Lower leg skin (tissue), 4 donors: ENCODE measurements around the gene WFDC8. TPM values are rescaled to one million over a fixed set of nuclear protein-coding genes. Genes with fewer than 3 reads are reported as not detected.

Experiments used
- DNase-seq, 2 donors: peaks; one replicate each; pipeline ENCODE4 v3.0.0-alpha.2; 2019; ENCODE audit warnings: low spot score in 2 of 2
- H3K4me3 ChIP-seq: fragments of 200-600 bp; sonication (generic); 2 replicates; pipeline ENCODE4 v1.5.1; 2017; ENCODE audit warnings: mild to moderate bottlenecking, low read depth; ENCODE audit not compliant: poor library complexity, severe bottlenecking
- POLR2A ChIP-seq, 2 donors: fragments of 450-650 bp; IDR thresholded peaks; one replicate each; pipeline ENCODE4 v1.6.1; 2016 to 2017; ENCODE audit warnings: antibody characterized with exemption in 2 of 2, mild to moderate bottlenecking in 1 of 2, moderate library complexity in 1 of 2
- WGBS, 2 donors: methylation state at CpG; one replicate each; pipeline ENCODE4 v1.1.5; 2018; 5-methylcytosine and 5-hydroxymethylcytosine counted together
- intact Hi-C: fragments of 100-400 bp; cut with DNase I; formaldehyde crosslinking; loops from one replicate; pipeline ENCODE4 v1.15.0; 2023; ENCODE audit warnings: low total_unique reads
- total RNA-seq, 4 donors: library from RNA; depleted of rRNA; stranded (reverse); fragments of >200 nt; gene quantifications; one replicate each; pipeline ENCODE4 v1.1.0, GENCODE V29; 2016
- TF ChIP-seq, protein P1 (sequence below), 3 donors: fragments of 450-650 bp; IDR thresholded peaks; one replicate each; pipeline ENCODE4 v1.5.1; 2016; ENCODE audit warnings: antibody characterized with exemption in 3 of 3, mild to moderate bottlenecking in 3 of 3, moderate library complexity in 2 of 3

Gene WFDC8
- not detected for total RNA-seq

DNA sequence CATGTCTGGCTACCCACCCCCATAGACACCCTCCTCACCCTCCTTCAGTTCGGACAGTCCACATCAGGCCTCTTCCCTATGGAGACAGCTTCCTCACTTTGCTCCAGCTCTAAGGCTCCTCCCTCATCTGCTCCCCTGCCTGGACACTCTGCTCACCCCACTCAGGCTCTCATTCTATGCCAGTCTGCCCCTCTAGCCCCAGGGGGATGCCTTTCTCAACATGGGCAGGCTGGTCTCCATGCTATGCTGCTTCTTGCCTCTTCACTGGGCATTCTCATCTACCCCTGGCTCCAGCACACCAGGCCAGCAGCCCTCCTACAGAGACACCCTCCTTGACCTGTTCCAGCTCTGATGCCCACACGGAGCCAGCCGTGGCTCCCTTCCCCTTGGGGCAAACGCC, at the start of gene WFDC8:
Gene WFDC8, minus strand, starts transcription at position 101 of the 400 bp plus-strand sequence. Its CDS starts 37 bp downstream, at position 64.
- intact Hi-C loops: no loop called here
- DNase-seq: no peak
- WGBS, 2 donors: 58 to 61% methylated on average over 4 of the region's 4 CpGs
- H3K4me3 ChIP-seq: no peak within 1 kb of the TSS
- TF ChIP-seq POLR2A (IDR thresholded peaks at IDR 0.05): no peak
- TF ChIP-seq, protein P1, sequence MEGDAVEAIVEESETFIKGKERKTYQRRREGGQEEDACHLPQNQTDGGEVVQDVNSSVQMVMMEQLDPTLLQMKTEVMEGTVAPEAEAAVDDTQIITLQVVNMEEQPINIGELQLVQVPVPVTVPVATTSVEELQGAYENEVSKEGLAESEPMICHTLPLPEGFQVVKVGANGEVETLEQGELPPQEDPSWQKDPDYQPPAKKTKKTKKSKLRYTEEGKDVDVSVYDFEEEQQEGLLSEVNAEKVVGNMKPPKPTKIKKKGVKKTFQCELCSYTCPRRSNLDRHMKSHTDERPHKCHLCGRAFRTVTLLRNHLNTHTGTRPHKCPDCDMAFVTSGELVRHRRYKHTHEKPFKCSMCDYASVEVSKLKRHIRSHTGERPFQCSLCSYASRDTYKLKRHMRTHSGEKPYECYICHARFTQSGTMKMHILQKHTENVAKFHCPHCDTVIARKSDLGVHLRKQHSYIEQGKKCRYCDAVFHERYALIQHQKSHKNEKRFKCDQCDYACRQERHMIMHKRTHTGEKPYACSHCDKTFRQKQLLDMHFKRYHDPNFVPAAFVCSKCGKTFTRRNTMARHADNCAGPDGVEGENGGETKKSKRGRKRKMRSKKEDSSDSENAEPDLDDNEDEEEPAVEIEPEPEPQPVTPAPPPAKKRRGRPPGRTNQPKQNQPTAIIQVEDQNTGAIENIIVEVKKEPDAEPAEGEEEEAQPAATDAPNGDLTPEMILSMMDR (IDR thresholded peaks at IDR 0.05): no peak

DNA sequence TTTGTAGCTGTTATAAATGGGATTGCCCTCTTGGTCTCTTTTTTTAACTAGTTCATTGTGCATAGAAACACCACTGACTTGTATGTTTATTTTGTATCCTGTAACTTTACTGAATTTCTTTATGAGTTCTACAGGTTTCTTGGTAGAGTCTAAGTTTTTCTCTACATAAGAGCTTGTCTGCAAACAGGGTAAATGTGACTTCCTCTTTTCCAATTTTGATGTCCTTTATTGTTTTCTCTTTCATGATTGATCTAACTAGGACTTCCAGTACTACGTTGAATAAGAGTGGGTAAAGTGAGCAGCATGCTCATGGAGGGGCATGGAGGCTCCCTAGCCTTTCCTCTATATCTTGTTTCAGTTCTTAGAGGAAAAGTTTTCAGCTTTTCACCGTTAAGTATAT, 47.5 kb upstream of the WFDC8 start:
- intact Hi-C loops: no loop called here
- WGBS, 2 donors: 72 to 79% methylated on average over 2 of the region's 2 CpGs
- no peak for DNase-seq
- H3K4me3 ChIP-seq: no peak overlapping the region
- TF ChIP-seq POLR2A (IDR thresholded peaks at IDR 0.05): no peak
- TF ChIP-seq, protein P1 (IDR thresholded peaks at IDR 0.05): no peak

DNA sequence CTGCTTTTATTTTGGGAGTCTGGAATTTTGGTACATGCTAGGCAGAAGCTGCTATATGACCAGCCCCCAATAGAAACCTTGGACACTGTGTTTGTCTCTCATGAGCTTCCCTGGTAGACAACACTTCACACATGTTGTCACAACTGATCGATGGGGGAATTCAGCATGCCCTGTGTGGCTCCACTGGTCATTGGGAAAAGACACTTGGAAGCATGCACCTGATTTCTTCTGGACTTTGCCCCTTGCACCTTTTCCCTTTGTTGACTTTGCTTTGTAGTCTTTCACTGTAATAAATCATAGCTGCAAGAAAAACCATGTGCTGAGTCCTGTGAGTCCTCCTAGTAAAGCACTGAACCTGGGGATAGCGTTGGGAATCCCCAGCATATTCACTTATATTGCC, 42.5 kb upstream of the WFDC8 start:
- intact Hi-C loops: no loop called here
- DNase-seq: no peak
- no peak overlapping the region for H3K4me3 ChIP-seq
- WGBS, 2 donors: 84 to 89% methylated on average over 2 of the region's 2 CpGs
- TF ChIP-seq, protein P1 (IDR thresholded peaks at IDR 0.05): no peak
- TF ChIP-seq POLR2A (IDR thresholded peaks at IDR 0.05): no peak

DNA sequence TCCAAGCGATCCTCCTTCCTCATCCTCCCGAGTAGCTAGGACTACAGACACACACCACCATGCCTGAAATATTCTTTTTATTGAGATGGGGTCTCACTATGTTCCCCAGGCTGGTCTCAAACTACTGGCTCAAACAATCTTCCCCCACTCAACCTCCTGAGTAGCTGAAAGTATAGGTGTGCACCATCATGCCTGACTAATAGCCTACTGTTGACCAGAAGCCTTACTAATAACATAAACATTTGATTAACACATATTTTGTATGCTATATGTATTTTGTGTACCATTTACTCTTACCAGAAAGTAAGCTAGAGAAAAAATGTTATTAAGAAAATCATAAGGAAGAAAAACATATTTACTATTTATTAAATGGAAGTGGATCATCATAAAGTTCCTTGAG, 38.5 kb upstream of the WFDC8 start:
- DNase-seq: no peak
- WGBS, 2 donors: 90 to 95% methylated on average over 2 of the region's 2 CpGs
- H3K4me3 ChIP-seq: no peak overlapping the region
- TF ChIP-seq, protein P1 (IDR thresholded peaks at IDR 0.05): no peak
- no peak for TF ChIP-seq POLR2A (IDR thresholded peaks at IDR 0.05)
- intact Hi-C loops: no loop called here

DNA sequence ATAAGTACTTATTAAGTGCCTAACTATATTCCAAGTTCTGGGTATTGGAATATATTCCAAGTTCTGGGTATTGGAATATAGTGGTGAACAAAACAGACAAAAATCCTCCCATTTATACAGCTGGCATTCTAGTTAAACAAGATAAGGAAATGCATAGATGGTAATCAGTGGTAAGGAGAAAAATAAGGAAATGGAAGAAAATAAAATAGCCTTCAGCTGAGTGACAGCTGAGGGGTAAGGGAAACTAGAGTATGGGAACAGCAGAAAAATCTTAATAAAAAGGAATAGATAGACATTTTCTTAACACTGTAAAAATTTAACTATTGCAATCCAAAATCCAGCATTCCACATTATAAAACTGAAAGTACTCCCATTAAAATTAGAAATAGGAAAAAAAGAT, 33.2 kb upstream of the WFDC8 start:
- intact Hi-C loops: no loop called here
- no peak overlapping the region for H3K4me3 ChIP-seq
- no peak for DNase-seq
- TF ChIP-seq, protein P1 (IDR thresholded peaks at IDR 0.05): no peak
- TF ChIP-seq POLR2A (IDR thresholded peaks at IDR 0.05): no peak

DNA sequence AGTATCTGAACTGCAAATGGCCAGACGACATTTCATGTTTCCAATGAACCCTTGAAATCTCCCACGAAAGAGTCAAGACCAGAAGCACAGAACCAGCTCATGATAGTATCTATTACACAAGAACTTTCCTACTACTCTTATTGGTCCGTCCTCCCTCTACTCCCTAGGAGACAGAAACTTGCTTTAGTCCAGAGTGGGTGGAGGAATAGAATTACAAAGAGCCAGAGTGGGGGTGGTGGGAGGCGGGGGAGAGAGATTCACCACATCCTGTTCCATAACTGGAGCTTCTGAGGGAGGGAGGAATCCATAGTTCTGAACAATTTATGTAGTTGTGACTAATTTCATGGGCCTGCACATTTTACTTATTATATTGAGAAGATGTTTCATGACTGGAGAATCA, 32.0 kb upstream of the WFDC8 start:
- intact Hi-C loops: no loop called here
- DNase-seq: no peak

More for the DNA sequence above, 32.0 kb upstream of the WFDC8 start:
- TF ChIP-seq, protein P1 (IDR thresholded peaks at IDR 0.05): no peak
- TF ChIP-seq POLR2A (IDR thresholded peaks at IDR 0.05): no peak
- 45 to 46% methylated on average over 4 of the region's 4 CpGs for WGBS, 2 donors
- no peak overlapping the region for H3K4me3 ChIP-seq
